Measurements from ENCODE around the gene HES4.

DNA sequence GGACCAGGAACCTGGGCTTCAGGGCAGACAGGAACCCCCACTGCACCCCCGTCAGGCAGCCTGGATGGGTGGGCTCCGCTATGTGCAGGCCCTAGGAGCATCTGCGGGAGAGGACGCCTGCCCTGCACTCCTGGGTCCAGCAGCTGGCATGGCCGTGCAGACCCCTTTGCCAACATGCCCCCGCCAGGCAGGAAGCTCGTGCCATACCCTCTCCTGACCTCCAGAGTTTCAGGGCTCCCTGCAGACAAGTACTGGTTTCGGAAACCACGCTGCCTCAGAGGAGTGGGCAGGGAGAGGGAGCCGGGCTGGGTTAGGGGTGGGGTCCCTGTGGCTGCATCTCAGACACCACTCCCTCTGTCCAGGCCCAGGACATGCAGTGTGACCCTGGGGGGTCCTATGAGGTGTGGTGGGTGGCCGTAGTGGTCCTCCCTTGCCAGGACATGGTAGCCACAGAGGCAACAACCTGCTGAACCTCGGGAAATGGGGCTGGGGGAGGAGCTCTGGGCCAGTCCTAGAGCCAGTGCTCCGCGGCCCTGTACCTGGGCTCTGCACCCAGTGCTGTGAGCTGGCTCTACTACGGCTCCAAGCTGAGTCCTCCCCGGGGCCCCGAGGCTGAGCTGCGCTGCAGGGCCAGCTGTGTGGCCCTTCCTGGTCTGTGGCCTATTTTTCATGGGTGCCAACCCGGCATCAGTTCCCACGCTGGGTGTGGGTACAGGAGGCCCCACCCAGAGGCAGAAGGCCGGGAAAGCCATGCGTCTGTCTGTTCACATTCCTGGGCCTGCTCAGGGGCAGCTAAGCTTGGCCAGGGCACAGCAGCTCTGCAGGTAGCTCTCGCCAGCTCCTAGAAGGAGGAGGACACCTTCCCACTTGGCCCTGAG is 32.2 kb downstream of the HES4 start:
- TF ChIP-seq, protein P1, sequence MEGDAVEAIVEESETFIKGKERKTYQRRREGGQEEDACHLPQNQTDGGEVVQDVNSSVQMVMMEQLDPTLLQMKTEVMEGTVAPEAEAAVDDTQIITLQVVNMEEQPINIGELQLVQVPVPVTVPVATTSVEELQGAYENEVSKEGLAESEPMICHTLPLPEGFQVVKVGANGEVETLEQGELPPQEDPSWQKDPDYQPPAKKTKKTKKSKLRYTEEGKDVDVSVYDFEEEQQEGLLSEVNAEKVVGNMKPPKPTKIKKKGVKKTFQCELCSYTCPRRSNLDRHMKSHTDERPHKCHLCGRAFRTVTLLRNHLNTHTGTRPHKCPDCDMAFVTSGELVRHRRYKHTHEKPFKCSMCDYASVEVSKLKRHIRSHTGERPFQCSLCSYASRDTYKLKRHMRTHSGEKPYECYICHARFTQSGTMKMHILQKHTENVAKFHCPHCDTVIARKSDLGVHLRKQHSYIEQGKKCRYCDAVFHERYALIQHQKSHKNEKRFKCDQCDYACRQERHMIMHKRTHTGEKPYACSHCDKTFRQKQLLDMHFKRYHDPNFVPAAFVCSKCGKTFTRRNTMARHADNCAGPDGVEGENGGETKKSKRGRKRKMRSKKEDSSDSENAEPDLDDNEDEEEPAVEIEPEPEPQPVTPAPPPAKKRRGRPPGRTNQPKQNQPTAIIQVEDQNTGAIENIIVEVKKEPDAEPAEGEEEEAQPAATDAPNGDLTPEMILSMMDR (IDR thresholded peaks at IDR 0.05; ENCODE audit: extremely low read depth in 1 of 2, insufficient read depth in 1 of 2, low read depth in 1 of 2, low read length in 2 of 2) = no peak
- TF ChIP-seq MAX (IDR thresholded peaks at IDR 0.05; ENCODE audit: insufficient read depth, insufficient read length) (no peak), POLR2A (IDR thresholded peaks at IDR 0.05; ENCODE audit: low read depth, low read length) (no peak), EZH2 (IDR thresholded peaks at IDR 0.05; ENCODE audit: borderline replicate concordance, low read depth, low read length, severe bottlenecking) (no peak)
